HPDE6-E6E7 (cell line): ENCODE results near the gene MITF.
"Not testable (repeated sequence)": the region's sequence is repeated elsewhere in the genome, so short reads cannot be mapped to it uniquely, and the experiment has no call there.

Experiments used
- DNase-seq: peaks from one replicate; pipeline ENCODE4 v3.0.0; 2011; ENCODE audit warnings: missing footprints; ENCODE audit errors: extremely low spot score

Gene MITF

DNA sequence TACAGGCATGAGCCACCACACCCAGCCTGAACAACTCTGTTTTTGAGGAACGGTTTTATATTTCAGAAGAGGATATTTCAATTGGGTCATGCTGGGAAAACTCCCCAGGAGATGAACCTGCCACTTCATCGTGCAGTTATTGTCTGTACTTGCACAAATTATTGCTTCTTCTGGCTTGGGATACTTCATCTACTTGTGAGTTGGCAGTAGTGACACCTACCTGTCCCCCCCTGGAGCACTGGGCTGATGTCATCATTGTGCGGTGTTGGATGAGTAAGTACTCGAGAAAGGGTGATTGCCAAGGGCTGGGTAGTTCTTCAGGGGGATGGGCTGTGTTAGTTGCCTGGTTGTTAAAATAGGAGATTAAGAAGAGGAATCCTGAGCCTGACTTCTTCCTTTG is 175.1 kb downstream of the MITF start:
- peak; percentile 33 for DNase-seq

DNA sequence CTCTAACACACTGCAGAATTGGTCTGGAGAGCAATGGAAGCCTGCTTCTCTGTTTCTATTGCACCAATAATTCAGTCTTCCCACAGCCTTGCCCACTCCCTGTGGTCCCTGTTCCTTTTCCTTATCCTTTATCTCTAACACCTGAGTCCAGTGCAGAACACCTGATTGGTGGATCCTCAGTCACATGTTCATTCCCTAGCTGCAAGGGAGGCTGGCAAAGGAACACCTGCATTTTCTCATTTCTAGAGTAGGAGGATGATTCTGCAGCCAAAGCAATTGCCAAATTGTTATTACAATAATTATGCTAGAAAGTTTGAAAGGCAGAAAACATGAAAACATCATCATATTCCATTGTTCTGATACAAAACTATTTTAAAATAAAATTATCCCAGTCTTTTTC is 176.5 kb downstream of the MITF start:
- no peak for DNase-seq

DNA sequence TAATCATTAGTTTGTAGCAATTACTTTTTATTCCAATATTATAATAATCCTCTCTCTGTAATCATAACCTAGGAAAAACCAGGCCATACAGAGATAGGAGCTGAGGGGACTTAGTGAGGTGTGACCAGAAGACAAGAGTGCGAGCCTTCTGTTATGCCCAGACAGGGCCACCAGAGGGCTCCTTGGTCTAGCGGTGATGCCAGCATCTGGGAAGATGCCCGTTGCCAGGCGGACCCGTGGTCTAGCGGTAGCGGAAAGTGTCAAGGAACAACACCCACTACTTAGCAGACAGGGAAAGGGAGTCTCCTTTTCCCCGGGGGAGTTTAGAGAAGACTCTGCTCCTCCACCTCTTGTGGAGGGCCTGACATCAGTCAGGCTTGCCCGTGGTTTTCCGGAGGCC is 180.7 kb downstream of the MITF start:
- DNase-seq: not testable (repeated sequence)

DNA sequence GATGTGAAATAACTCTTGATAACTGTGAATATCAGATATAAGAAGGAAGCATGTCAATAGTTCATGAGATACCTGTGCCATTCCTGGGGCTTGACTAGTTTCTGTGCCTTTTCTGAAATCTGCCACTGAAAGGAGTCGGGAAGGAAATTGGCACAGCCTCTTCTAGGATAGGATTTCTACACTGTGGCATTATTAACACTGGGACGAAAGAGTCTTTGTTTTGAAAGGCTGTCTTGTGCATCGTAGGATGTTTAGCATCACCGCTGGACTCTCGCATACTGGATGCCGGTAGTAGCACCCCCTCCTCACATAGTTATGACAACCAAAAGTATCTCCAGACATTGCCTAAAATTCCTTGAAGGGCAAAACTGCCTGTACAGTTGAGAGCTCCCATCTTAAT is 182.4 kb downstream of the MITF start:
- no peak for DNase-seq

DNA sequence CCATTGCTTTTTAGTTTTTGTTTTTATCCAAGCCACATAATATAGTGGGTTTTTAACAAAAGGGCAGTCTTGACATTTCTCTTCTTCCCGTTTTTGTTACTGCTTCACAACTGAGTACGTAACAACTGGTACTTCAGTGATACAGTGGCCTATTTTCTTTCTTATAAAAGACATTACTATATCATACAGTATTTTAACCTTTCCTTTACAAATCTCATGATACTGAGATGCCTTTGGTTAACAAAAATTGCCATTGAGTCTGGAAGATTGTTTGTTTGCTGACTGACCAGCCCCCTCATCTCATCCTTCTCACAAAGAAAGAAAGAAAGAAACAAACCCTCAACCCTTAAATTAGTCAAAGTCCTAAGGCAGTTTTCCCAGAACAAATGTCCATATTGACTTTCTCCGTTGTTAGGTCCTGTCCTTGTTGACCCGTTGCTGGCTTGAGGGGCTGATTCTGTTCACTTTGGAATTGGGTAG is 183.3 kb downstream of the MITF start:
- DNase-seq: no peak

DNA sequence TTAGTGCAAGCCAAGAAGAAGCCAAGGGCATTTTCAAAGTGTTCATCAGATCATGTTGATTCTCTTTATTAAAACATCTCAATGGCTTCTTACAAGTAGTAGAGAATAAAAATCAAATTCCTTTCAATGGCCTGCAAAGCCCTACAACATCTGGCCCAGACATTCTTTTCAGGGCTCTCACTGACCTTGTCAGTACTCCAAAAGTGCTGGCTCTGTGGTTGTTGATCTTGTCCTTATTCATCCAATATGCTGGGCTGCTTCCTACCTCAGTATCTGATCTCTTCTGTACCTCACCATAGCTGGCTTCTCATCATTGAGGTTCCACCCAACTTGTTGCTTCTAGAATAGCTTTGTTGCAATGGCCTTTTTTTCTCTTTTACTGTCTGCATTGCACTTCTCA is 186.2 kb downstream of the MITF start:
- no peak for DNase-seq

DNA sequence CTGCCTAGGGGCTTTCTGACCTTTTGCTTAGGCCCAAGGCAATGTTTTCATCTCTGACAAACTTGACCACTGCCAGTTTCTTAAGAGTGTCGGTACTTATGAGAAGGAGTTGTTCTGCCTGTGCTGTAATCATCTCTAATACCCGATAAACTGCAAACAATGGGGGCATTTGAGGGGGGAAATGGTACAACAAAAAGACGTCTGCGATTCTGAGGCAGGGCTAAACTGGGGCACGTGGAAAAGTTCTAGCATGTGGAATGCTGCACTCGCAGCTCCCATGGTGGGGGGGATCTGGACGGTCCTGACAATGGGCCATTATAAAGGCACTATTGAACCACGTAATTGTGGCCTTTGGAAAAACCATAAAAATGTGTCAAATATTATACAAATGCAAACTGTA is 187.1 kb downstream of the MITF start:
- DNase-seq: no peak

DNA sequence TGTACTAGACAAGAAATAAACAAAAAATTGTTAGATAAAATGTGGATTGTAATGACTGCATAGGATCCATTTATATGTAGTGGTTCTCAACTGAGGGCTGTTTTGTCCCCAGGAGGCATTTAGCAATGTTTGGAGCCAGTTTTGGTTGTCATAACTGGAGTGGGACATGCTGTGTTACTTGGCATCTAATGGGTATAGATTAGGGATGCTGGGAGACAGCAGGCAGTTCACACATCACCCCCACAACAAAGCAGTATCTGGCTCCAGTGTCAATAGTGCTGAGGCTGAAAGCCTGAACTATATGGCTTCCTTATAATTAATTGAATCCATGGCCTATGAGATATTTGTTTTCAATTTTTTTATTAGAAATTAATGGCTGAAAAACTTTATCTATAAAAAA is 188.3 kb downstream of the MITF start:
- DNase-seq: no peak

DNA sequence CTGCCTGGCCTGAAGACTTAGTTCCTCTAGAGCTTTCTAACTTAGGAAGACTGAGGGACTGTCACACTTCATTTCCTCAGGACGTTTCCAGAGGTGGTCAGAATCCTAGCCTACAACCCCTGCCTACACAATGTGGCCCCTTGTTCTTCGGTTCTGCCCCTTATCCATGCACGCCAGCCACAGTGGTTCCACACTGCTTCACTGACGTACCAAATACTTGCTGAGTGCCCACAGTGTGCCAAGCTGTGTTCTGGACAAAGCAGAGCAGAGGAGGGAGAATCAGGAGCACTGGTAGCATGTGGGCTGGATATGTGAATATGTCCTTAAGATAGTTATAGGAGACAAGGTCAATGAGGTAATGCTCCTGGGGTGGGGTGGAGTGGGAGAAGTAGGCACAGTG is 189.8 kb downstream of the MITF start:
- no peak for DNase-seq

DNA sequence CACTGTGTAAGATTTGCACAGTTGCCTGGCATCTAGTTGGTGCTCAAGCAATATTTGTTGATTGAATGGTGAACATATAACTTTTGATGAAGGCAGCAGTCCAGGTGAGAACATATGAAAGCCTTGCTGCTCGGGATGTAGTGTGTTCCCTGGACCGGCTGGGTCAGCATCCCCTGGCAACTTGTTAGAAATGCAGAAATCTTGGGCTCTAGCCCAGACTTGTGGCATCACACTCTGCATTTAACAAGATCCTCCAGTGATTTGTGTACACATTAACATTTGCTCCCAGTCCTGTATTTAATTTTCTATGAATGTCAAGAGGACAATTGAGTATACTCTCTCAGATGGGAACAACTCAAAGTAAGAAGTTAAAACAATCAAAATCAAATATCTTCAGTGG is 191.3 kb downstream of the MITF start:
- no peak for DNase-seq

DNA sequence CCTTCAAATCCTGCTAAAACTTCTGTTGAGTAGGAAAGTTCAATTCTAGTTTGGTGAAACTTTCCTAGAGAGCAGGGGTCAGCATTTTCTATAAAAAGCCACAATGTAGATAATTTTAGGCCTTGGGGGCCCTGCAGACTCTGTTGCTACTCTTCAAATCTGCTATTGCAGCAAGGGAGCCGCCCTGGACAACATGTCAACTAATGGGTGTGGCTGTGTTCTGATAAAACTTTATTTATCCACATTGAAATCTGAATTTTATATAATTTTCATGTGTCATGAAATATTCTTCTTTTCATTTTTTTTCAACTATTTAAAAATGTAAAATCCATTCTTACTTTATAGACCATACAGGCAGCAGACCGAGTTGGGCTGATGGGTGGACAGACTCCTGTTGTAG is 192.8 kb downstream of the MITF start:
- DNase-seq: no peak

DNA sequence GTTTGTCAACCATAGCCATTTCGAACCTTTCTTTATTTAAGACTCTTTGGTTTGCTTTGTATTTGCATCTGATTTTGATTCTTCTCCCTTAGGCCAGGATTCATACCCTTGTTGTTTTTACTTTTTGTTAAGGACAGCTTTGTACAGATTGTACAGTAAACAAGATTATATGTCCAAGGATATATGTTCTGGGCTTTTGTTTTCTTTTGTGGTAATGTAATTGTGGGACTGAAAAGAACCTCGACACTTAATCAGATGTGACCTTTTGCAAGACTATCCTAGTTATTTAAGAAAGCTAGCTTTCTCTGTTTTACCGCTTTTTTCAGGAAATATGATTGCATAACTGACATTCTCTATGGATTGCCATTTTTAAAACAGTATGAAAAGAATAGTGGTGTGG is 193.2 kb downstream of the MITF start:
- no peak for DNase-seq

DNA sequence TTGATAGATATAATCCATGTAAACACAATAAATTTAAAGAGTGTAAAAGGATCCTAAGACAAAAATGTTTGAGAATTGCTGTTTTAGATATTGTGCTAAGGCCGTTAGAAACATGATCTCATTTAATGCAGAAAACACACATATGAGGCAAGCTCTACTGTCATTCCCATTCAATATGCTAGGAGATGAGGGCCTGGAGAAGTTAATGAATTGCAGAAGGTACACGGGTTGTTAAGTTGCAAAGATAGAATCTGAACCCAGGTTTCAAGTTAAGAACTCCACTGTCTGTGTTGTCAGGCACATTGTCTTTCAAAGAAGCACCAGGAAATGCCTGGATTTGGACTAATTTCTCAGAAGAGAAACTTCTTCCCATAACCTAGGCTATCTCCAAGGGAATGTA is 195.1 kb downstream of the MITF start:
- DNase-seq: no peak

DNA sequence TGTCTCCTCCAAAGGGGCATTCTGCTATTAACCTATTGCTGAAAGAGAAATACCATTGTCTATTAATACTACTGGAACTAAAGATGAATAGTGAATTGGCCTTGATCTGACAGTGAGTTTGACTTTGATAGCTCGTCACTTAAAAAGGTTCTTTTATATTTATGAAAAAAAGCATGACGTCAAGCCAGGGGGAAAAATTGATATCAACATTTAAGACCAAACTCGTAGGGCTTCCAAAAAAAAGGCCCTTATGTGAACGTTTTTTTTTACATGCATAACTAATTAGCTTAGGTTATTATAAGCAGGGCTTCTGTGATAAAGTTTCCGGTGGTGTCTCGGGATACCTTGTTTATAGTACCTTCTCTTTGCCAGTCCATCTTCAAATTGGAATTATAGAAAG is 197.0 kb downstream of the MITF start:
- no peak for DNase-seq

DNA sequence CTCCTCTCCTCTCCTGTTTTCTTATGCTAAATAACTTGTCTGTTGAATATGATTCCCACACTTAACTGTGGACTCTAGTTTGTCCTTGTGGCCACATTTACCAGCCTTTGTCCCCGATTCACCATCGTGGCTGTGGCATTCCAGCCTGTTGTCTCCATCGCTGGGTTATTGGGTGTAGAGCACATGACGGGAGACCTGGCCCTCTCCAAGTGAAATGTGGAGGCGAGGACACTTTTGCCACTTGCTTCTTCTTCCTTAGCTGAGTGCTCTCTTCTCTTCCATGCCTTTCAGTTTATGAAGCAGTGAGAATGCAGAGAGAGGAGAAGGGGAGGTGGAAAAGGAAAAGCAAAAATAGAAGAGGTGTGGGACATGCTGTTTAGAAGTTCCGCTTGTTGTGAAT is 198.8 kb downstream of the MITF start:
- no peak for DNase-seq

DNA sequence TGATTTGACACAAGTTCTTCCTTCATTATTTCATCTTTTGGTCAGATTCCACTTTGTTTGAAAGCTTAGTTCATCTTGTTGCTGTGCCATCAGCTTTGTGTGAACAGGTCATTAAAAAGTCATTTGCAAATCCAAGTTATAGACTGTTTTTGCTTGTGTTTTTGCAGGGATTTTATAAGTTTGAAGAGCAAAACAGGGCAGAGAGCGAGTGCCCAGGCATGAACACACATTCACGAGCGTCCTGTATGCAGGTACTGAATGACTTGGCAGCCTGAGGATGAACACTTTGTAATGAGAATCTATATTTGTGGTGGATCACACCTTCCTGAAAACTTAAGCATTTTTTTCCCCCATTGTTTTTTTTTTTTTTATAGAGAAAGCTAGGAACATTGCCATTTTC is 199.7 kb downstream of the MITF start:
- no peak for DNase-seq

DNA sequence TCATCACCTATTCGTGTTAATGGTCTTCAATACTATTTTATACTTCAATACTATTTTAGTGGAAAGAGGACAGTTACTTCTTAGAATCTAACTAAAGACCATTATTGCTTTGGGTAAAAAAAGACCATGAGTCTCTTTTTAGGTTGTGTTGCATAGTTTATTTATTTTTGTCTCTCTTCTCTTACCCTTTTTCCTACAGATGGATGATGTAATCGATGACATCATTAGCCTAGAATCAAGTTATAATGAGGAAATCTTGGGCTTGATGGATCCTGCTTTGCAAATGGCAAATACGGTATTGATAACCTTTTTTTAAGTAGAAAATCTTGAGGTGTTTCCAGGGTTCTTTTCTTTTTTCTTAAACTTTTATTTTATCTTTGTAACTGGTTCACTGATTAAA is 201.8 kb downstream of the MITF start:
- DNase-seq: no peak

DNA sequence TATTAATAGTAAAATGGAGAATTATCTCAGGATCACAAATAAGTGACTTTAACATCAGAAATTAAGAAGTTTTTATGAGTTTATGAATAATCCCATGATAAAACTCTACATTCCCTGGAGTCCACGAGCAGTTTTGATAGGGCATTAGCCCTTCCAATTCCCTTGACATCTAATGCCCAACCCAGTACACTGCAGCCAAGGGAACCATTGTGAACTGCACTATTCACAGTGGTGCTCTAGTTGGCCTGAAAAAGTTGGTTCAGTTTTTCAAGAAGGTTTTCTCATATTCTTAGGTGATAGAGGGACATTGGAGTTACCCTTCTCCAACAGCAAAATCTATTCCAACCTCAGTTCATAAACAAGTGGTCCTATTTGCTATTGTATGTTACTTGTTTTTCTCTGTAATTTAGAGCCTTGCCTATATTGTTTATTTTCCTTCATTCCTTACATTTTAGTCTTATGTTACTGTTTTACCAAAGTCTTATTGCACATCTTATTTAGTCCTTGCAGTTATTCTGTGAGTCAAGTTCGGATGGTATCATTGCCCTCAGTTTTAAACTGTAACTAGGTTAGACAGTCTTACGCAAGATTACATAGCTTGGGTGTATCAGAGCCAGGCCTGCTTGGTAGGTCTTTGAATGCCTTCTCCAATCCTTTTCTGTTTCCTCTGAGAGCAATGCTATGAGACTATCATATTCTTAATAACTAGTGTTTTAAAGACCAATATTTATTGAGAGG is 202.3 kb downstream of the MITF start:
- no peak for DNase-seq

DNA sequence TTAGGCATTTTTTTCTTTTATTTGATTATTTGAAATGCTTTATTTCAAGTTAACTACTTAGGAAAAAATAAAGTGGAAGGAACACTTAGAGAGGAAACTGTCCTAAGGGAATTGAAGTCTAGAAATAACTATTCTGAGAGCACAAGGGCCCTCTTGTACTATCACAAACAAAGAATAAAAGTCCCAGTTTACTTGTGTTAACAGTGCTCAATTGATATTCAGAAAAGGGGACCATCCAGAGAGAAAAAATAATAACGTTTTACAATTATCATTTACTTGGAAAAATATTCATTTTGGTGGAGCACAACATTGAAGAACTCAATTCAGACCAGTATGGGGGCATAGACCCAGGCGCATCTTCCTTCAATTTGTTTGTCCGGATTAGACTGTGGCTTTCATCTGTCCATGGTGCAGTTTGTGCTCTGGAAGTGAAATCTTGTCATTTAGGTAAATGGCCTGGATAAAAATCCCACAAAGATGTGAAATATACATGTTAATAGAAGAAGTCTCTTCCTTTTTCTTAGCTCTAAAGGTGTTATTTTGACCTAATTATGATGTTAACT is 205.7 kb downstream of the MITF start:
- DNase-seq: no peak

DNA sequence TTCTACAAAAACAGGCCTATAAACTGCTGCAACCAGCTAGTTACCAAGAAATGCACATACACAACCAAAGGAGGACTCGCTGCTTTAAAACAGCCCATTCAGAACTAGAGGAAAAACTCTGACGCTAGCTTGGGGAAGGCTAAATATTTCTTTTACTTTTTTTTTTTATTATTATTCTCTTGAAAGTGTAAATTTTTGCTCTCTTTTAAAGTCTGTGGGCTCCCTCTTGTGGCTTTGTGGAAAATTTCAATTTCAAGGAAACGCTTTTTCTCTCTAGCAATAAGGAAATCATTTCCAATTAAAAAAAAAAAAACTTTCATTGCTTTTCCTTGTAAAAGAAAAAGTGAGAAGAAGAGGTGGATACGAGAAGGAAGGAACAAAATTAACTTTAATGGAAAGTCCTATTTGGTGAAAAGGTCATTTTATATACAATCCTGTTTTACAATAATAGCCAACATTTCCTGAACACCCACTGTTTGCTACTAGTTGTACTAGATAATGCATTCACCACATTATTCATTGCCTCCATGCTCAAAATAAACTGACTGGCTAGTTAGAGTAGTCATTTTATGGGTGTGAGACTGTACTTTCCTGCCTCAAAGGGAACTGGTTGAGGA is 209.1 kb downstream of the MITF start:
- DNase-seq: no peak

DNA sequence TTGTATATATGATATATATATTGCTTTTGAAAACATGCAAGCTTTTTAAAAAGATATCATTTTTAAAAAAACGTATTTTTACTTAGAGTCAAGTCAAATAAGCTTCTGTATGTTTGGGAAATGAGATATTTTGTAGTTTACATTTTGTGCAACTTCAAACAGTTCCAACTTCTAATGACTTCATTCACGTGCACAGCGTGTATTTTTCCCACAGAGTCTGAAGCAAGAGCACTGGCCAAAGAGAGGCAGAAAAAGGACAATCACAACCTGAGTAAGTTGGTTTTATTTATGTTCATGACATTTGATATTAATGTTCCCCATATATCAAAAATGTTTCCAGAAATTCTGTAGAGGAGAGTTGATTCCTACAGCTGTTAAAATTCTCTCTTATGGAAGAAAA is 212.4 kb downstream of the MITF start:
- DNase-seq: no peak

DNA sequence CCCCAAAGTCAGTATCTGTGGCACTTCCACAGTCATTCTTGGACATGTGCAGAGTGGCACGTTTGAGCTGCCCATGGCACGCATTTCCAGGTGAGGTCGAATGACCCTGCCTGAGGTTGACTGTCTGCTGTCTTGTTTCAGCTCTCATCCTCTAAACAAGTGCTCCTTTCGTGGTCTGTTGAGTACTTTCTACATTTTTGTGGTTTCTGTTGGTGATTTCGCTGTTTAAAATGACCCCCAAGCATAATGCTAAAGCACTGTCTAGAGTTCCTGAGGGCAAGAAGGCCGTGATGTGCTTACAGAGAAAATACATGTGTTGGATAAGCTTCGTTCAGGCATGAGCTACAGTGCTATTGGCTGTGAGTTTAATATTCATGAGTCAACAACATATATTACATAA is 220.3 kb downstream of the MITF start:
- DNase-seq: no peak

DNA sequence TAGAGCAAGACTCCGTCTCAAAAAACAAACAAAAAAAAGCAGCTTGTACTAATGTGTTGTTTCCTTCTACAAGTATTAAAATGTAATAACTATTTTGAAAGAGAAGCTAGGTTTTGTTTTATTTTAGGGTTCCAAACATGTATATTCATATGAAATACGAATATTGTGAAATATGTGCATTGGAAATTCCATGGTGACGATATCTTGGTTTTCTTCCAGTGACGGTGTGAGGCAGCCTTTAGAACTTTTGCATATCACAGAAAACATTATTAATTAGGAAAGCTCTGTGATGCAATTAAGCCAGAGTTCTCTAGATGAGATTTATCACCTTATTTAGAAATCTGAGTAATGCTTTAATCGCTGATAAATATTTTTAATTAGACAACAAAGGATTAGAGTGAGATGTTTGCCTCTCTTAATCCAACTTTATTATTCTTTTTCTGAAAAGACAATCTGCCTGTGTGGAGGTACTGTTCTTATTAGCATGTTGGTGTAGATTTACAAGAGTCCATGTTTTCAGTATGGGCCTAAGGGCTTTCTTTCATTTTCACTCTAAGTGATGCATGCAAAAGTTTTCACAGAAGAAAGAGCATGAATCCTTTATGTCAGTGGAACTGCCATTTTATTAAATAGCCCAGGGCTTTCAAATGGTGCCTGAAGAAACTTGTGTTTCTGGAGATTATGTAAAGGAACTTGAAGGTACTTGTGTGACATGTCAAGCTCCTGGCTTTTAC is 222.6 kb downstream of the MITF start:
- DNase-seq: no peak
